GM19372 (cell line): ENCODE measurements around the gene MORC4.

Experiments used
- ATAC-seq: cut with Tn5 transposase; IDR thresholded peaks from one replicate; pipeline ENCODE4 v1.9.1; 2021; ENCODE audit warnings: mild to moderate bottlenecking, low read depth, moderate library complexity; ENCODE audit not compliant: unreplicated experiment

Gene MORC4

GRCh38 chrX:106917830-106918500 is 82.0 kb downstream of the MORC4 start:
- ATAC-seq, result no peak

GRCh38 chrX:106912864-106913263 is 87.1 kb downstream of the MORC4 start:
- ATAC-seq, result no peak

GRCh38 chrX:106906361-106906760 is 93.7 kb downstream of the MORC4 start:
- ATAC-seq, result no peak

GRCh38 chrX:106905064-106905708 is 94.8 kb downstream of the MORC4 start:
- no peak for ATAC-seq

GRCh38 chrX:106903856-106904528 is 96.0 kb downstream of the MORC4 start:
- ATAC-seq, result no peak

GRCh38 chrX:106903291-106903824 is 96.7 kb downstream of the MORC4 start, which contains the start of gene RIPPLY1:
Gene RIPPLY1, minus strand, starts transcription at chrX:106903341. Its CDS starts 54 bp downstream, at chrX:106903287.
- ATAC-seq, result no peak

GRCh38 chrX:106902684-106903083 is 97.3 kb downstream of the MORC4 start:
- ATAC-seq, result no peak

- ATAC-seq, result no peak
These were observed 98.2 kb downstream of the MORC4 start for GRCh38 chrX:106901781-106902219.

GRCh38 chrX:106901341-106901740 is 98.7 kb downstream of the MORC4 start:
- ATAC-seq, result no peak

- no peak for ATAC-seq
These were observed 100.2 kb downstream of the MORC4 start for GRCh38 chrX:106899841-106900240.

GRCh38 chrX:106899276-106899675 is 100.7 kb downstream of the MORC4 start:
- no peak for ATAC-seq

GRCh38 chrX:106898462-106898861 is 101.5 kb downstream of the MORC4 start:
- peak; percentile 82 for ATAC-seq

- ATAC-seq, result no peak
These were observed 102.8 kb downstream of the MORC4 start for GRCh38 chrX:106897259-106897658.

GRCh38 chrX:106894978-106895452 is 105.0 kb downstream of the MORC4 start:
- no peak for ATAC-seq

GRCh38 chrX:106894392-106894909 is 105.6 kb downstream of the MORC4 start:
- ATAC-seq, result peak; percentile 74

- ATAC-seq, result no peak
These were observed 108.1 kb downstream of the MORC4 start for GRCh38 chrX:106891762-106892460.
